ENCODE results near the gene LSM5. TPM values are rescaled to one million over a fixed set of nuclear protein-coding genes. Genes with fewer than 3 reads are reported as not detected.

The LSM5 gene
- 10 to 100 TPM; 46.7 to 64.4 (median 61.4) TPM for total RNA-seq (2021; fragmentation: NEBNext Ultra II Directional; extraction: Animal tissue kit (Norgen Biotek cat#: 25700))
- long read RNA-seq, transcript LSM5-208 (5 exons, 2,258 nt), result major isoform, 38 of 49 reads
- long read RNA-seq, partial matches to known transcripts, result 2 of 49 reads
- long read RNA-seq, other reads (novel, unspliced or antisense), result 5 of 49 reads

DNA sequence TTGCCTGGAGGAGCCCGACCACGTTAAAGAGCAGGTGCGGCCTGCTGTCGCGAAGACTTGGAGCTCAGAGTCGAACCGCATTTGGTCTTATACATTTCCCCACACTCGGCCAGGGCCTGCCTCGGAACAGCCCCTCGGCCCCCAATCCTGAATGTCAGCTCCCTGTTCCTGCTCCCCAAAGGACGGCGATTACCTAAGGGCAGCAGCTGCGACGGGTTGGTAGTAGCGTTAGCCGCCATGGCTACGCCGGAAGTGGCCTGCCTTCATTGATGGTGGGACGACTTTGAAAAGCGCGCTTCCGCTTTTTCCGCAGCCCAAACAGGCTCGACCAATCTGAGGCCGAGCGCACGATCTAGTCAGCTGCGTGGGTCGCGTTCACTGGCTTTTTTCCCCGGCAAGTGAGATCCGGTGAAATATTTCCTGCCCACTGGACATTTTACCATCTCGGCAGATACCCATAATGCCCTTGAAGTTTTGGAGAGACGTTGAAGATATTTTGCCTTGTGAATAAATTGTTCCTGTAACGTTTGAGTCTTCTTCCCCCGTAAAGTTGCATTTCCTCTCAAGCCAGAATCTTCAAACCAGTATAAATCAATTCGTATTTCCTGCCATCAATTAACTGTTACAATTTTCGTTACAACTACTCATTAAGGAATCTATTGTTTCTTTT lies at the start of gene LSM5:
Gene LSM5 (minus strand): TSS at position 254 of the 670 bp plus-strand sequence. CDS start 15 bp downstream, at position 239.
- peaks cover 21% of the 10 kb centered on the region for H3K4me1 Mint-ChIP-seq (ENCODE audit: low read depth)
- no peaks in the 10 kb centered on the region for H3K9me3 Mint-ChIP-seq
- no peaks in the 10 kb centered on the region for H3K27me3 Mint-ChIP-seq (ENCODE audit: insufficient read depth)
- peak; percentile 94 for DNase-seq
- H3K36me3 Mint-ChIP-seq (ENCODE audit: low read depth), result peaks cover 7% of the 10 kb centered on the region; the same call in 1 of the 2 replicates
- peak within 1 kb of the TSS; percentile 92 for H3K27ac Mint-ChIP-seq
- TF ChIP-seq, protein P1, sequence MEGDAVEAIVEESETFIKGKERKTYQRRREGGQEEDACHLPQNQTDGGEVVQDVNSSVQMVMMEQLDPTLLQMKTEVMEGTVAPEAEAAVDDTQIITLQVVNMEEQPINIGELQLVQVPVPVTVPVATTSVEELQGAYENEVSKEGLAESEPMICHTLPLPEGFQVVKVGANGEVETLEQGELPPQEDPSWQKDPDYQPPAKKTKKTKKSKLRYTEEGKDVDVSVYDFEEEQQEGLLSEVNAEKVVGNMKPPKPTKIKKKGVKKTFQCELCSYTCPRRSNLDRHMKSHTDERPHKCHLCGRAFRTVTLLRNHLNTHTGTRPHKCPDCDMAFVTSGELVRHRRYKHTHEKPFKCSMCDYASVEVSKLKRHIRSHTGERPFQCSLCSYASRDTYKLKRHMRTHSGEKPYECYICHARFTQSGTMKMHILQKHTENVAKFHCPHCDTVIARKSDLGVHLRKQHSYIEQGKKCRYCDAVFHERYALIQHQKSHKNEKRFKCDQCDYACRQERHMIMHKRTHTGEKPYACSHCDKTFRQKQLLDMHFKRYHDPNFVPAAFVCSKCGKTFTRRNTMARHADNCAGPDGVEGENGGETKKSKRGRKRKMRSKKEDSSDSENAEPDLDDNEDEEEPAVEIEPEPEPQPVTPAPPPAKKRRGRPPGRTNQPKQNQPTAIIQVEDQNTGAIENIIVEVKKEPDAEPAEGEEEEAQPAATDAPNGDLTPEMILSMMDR (IDR thresholded peaks at IDR 0.05), result no peak
- H3K4me3 Mint-ChIP-seq, result peak within 1 kb of the TSS; percentile 90

DNA sequence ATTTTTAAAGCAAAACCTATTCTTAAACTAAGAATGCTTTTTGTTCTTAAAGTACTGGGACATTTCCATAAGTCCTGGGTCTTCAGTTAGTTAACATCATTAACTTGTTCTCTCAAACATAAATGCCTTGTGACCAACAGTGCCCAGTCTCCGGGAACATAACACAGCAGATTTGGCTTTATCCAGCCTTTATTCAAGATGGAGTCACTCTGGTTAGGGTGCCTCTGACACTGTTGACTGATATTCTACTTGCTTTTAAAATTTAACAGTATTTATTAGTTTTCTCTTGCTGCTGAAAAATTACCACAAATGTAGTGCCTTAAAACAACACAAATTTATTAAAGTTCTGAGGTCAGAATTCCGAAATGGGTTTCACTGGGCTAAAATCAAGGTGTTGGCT lies 49.2 kb upstream of the LSM5 start:
- H3K27me3 Mint-ChIP-seq (ENCODE audit: insufficient read depth), result no peaks in the 10 kb centered on the region
- TF ChIP-seq, protein P1 (IDR thresholded peaks at IDR 0.05), result no peak
- DNase-seq, result no peak
- no peak overlapping the region for H3K4me3 Mint-ChIP-seq
- peaks cover 18% of the 10 kb centered on the region; the same call in 1 of the 2 replicates for H3K36me3 Mint-ChIP-seq (ENCODE audit: low read depth)
- H3K4me1 Mint-ChIP-seq (ENCODE audit: low read depth), result peaks cover 23% of the 10 kb centered on the region
- no peaks in the 10 kb centered on the region for H3K9me3 Mint-ChIP-seq
- no peak overlapping the region for H3K27ac Mint-ChIP-seq

- no peaks in the 10 kb centered on the region for H3K27me3 Mint-ChIP-seq (ENCODE audit: insufficient read depth)
- no peak overlapping the region for H3K27ac Mint-ChIP-seq
- H3K4me3 Mint-ChIP-seq, result no peak overlapping the region
- TF ChIP-seq, protein P1 (IDR thresholded peaks at IDR 0.05), result no peak
- no peaks in the 10 kb centered on the region for H3K9me3 Mint-ChIP-seq
- peaks cover 7% of the 10 kb centered on the region; the same call in 1 of the 2 replicates for H3K36me3 Mint-ChIP-seq (ENCODE audit: low read depth)
- H3K4me1 Mint-ChIP-seq (ENCODE audit: low read depth), result peaks cover 23% of the 10 kb centered on the region
- DNase-seq, result no peak
Measured at GRCh38 chr7:32537760-32538159, 47.6 kb upstream of the LSM5 start.

GRCh38 chr7:32536585-32536984 lies 46.4 kb upstream of the LSM5 start:
- H3K27ac Mint-ChIP-seq, result peak overlapping the region; percentile 14; the same call in 1 of the 2 replicates
- peaks cover 7% of the 10 kb centered on the region; the same call in 1 of the 2 replicates for H3K36me3 Mint-ChIP-seq (ENCODE audit: low read depth)
- H3K4me1 Mint-ChIP-seq (ENCODE audit: low read depth), result peaks cover 23% of the 10 kb centered on the region
- H3K4me3 Mint-ChIP-seq, result no peak overlapping the region
- peak; percentile 70 for DNase-seq
- TF ChIP-seq, protein P1 (IDR thresholded peaks at IDR 0.05), result no peak
- H3K9me3 Mint-ChIP-seq, result no peaks in the 10 kb centered on the region
- no peaks in the 10 kb centered on the region for H3K27me3 Mint-ChIP-seq (ENCODE audit: insufficient read depth)

DNA sequence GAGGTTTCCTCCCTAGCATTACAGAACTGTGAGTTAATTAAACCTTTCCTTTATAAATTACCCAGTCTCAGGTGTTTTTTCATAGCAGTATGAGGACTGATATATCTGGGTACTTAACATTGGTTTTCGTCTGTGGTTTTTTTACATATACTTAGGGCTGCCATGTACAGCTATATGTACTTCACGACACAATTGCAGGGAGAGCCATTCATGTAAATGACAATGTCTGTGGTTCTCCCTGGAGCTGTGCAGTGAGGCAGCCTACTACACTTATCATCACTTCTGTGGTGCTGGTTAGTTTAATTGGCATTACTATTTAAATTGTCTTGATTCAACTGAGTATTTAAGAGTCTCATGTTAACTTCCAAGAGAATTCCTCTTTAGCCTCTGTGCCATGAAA lies 45.8 kb upstream of the LSM5 start:
- DNase-seq, result no peak
- Mint-ChIP-seq H3K4me1 (ENCODE audit: low read depth) (peaks cover 23% of the 10 kb centered on the region), H3K27ac (no peak overlapping the region; the same call in 1 of the 2 replicates), H3K9me3 (no peaks in the 10 kb centered on the region), H3K36me3 (ENCODE audit: low read depth) (peaks cover 7% of the 10 kb centered on the region; the same call in 1 of the 2 replicates), H3K4me3 (no peak overlapping the region), H3K27me3 (ENCODE audit: insufficient read depth) (no peaks in the 10 kb centered on the region)
- TF ChIP-seq, protein P1 (IDR thresholded peaks at IDR 0.05), result no peak

Data from HFFc6 (cell line).